MM.1S (cell line): ENCODE data around the gene HP1BP3.

Experiments
- DNase-seq: peaks from one replicate; pipeline ENCODE4 v3.0.0-alpha.2; 2015
- H2AFZ ChIP-seq: fragments of 300-600 bp; sonication (generic); 2 replicates; pipeline ENCODE4 v1.6.0; 2016; ENCODE audit warnings: antibody characterized with exemption, low read length
- H3F3A ChIP-seq: fragments of 300-600 bp; sonication (generic); 2 replicates; pipeline ENCODE4 v1.6.1; 2016; ENCODE audit warnings: mild to moderate bottlenecking, antibody characterized with exemption, low read length, moderate library complexity, mixed read lengths; ENCODE audit not compliant: insufficient read depth
- H3K27ac ChIP-seq: fragments of 300-600 bp; sonication (generic); 2 replicates; pipeline ENCODE4 v1.5.1; 2016; ENCODE audit warnings: mild to moderate bottlenecking, low read length
- H3K27me3 ChIP-seq: fragments of 300-600 bp; sonication (generic); replicated peaks from 2 replicates; pipeline ENCODE4 v1.6.0; 2016; ENCODE audit warnings: low read length; ENCODE audit not compliant: insufficient read depth
- H3K36me3 ChIP-seq: fragments of 300-600 bp; sonication (generic); replicated peaks from 2 replicates; pipeline ENCODE4 v1.6.1; 2016; ENCODE audit warnings: mild to moderate bottlenecking, low read length, mixed read lengths; ENCODE audit not compliant: insufficient read depth
- H3K4me1 ChIP-seq: fragments of 300-600 bp; sonication (generic); 2 replicates; pipeline ENCODE4 v1.6.1; 2016; ENCODE audit warnings: low read length, mixed read lengths
- H3K4me2 ChIP-seq: fragments of 300-600 bp; sonication (generic); 2 replicates; pipeline ENCODE4 v1.6.0; 2016; ENCODE audit warnings: low read depth, low read length
- H3K4me3 ChIP-seq: fragments of 300-600 bp; sonication (generic); 2 replicates; pipeline ENCODE4 v1.5.1; 2016; ENCODE audit warnings: low read length, mixed read lengths
- H3K79me2 ChIP-seq: fragments of 300-600 bp; sonication (generic); 2 replicates; pipeline ENCODE4 v1.6.1; 2016; ENCODE audit warnings: mixed run types, low read length, mixed read lengths
- H3K9ac ChIP-seq: fragments of 300-600 bp; sonication (generic); 2 replicates; pipeline ENCODE4 v1.6.1; 2016; ENCODE audit warnings: low read length, mixed read lengths
- H3K9me2 ChIP-seq: fragments of 300-600 bp; sonication (generic); replicated peaks from 2 replicates; pipeline ENCODE4 v1.6.1; 2016; ENCODE audit warnings: mild to moderate bottlenecking, low read length, mixed read lengths; ENCODE audit not compliant: insufficient read depth
- H3K9me3 ChIP-seq: fragments of 300-600 bp; sonication (generic); replicated peaks from 2 replicates; pipeline ENCODE4 v1.6.1; 2016; ENCODE audit warnings: mild to moderate bottlenecking, low read length, mixed read lengths; ENCODE audit not compliant: insufficient read depth
- H4K20me1 ChIP-seq: fragments of 300-600 bp; sonication (generic); 2 replicates; pipeline ENCODE4 v1.6.1; 2016; ENCODE audit warnings: mild to moderate bottlenecking, low read length, moderate library complexity, mixed read lengths; ENCODE audit not compliant: insufficient read depth
- CTCF ChIP-seq: fragments of 300-600 bp; sonication (generic); IDR thresholded peaks from 2 replicates; pipeline ENCODE4 v1.5.1; 2016; ENCODE audit warnings: antibody characterized with exemption, low read length, mixed read lengths
- EZH2 ChIP-seq: fragments of 300-600 bp; sonication (generic); optimal IDR thresholded peaks from 2 replicates; pipeline ENCODE3; 2017; ENCODE audit warnings: low read depth, mild to moderate bottlenecking, antibody characterized with exemption, low read length, mixed read lengths
- EZH2phosphoT487 ChIP-seq: fragments of 300-600 bp; sonication (generic); IDR thresholded peaks from 2 replicates; pipeline ENCODE4 v1.6.1; 2018; ENCODE audit warnings: antibody characterized with exemption, low read length

The HP1BP3 gene

GRCh38 chr1:20732588-20733359, 54.3 kb downstream of the HP1BP3 start, which contains the start of gene SH2D5:
Gene SH2D5, minus strand, starts transcription at chr1:20732703. Its CDS starts 4,659 bp downstream, at chr1:20728044.
- Histone ChIP-seq H3K27ac (peak within 1 kb of the TSS; percentile 27; the same call in 1 of the 2 replicates), H3K4me1 (peaks cover 11% of the 10 kb centered on the region; the same call in 1 of the 2 replicates), H3K79me2 (no peaks in the 10 kb centered on the region), H4K20me1 (no peaks in the 10 kb centered on the region), H3K9me2 (no peaks in the 10 kb centered on the region), H3K9ac (peak within 1 kb of the TSS; percentile 8; the same call in 1 of the 2 replicates), H3K4me2 (peak within 1 kb of the TSS; percentile 88), H3K27me3 (peaks cover 44% of the 10 kb centered on the region), H3F3A (peaks cover 16% of the 10 kb centered on the region), H3K36me3 (no peaks in the 10 kb centered on the region), H2AFZ (peak within 1 kb of the TSS; percentile 63), H3K9me3 (no peaks in the 10 kb centered on the region), H3K4me3 (peak within 1 kb of the TSS; percentile 58)
- DNase-seq, result peak; percentile 88
- TF ChIP-seq EZH2, result no peak
- peak; percentile 46 for TF ChIP-seq CTCF

- Histone ChIP-seq H3K4me1 (peaks cover 11% of the 10 kb centered on the region; the same call in 1 of the 2 replicates), H4K20me1 (no peaks in the 10 kb centered on the region), H3K27me3 (peaks cover 50% of the 10 kb centered on the region), H3F3A (peaks cover 16% of the 10 kb centered on the region), H3K9ac (no peak overlapping the region), H3K36me3 (no peaks in the 10 kb centered on the region), H3K27ac (no peak overlapping the region), H2AFZ (peak overlapping the region; percentile 63), H3K4me2 (peak overlapping the region; percentile 88), H3K79me2 (no peaks in the 10 kb centered on the region), H3K9me3 (no peaks in the 10 kb centered on the region), H3K4me3 (peak overlapping the region; percentile 58), H3K9me2 (no peaks in the 10 kb centered on the region)
- TF ChIP-seq EZH2phosphoT487, result no peak
- no peak for TF ChIP-seq CTCF
- TF ChIP-seq EZH2, result no peak
- peak; percentile 25 for DNase-seq
These were observed 55.0 kb downstream of the HP1BP3 start for GRCh38 chr1:20732071-20732587.

GRCh38 chr1:20731057-20731991, 55.8 kb downstream of the HP1BP3 start:
- peaks cover 58% of the 10 kb centered on the region for H3K27me3 ChIP-seq
- H3K4me2 ChIP-seq, result peak overlapping the region; percentile 42; the same call in 1 of the 2 replicates
- H2AFZ ChIP-seq, result no peak overlapping the region
- DNase-seq, result no peak
- H3K4me3 ChIP-seq, result no peak overlapping the region; the same call in 1 of the 2 replicates
- no peak overlapping the region for H3K27ac ChIP-seq
- no peaks in the 10 kb centered on the region for H3K9me3 ChIP-seq
- no peaks in the 10 kb centered on the region for H4K20me1 ChIP-seq
- peaks cover 11% of the 10 kb centered on the region; the same call in 1 of the 2 replicates for H3K4me1 ChIP-seq
- H3K36me3 ChIP-seq, result no peaks in the 10 kb centered on the region
- TF ChIP-seq EZH2, result no peak
- TF ChIP-seq EZH2phosphoT487, result no peak
- no peak for TF ChIP-seq CTCF
- no peaks in the 10 kb centered on the region for H3K79me2 ChIP-seq
- no peak overlapping the region for H3K9ac ChIP-seq
- H3F3A ChIP-seq, result peaks cover 16% of the 10 kb centered on the region
- no peaks in the 10 kb centered on the region for H3K9me2 ChIP-seq
